Measurements from ENCODE around the gene GDF3. TPM values are rescaled to one million over a fixed set of nuclear protein-coding genes. Genes with fewer than 3 reads are reported as not detected.

The GDF3 gene
- total RNA-seq, 1 experiment from 2014 or later: not detected

DNA sequence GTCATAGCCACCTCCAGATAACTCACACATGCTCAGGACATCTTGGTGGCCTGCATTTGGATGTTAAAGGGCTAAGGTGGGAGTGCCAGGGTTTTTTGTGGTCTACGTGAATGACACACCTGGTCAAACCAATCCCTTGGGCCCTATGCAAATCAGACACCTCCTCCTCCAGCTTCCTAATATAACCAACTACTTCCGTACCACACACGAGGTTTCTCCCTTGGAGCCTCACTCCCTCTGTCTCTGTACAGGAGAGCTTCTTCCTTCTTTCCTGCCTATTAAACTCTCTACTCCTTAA, 49.4 kb downstream of the GDF3 start:
- Histone ChIP-seq H3K9me3 (ENCODE audit: control insufficient read depth in 1 of 2, insufficient read depth in 1 of 2, low read depth in 1 of 2, low read length in 2 of 2) (no peaks in the 10 kb centered on the region), H3K27ac (ENCODE audit: low read depth, low read length) (no peak overlapping the region), H4K20me1 (ENCODE audit: insufficient read depth) (no peaks in the 10 kb centered on the region), H3K79me2 (ENCODE audit: insufficient read depth, low read length) (no peaks in the 10 kb centered on the region), H3K4me3 (replicated peaks in 1 of 2; ENCODE audit: low read depth in 1 of 2, low read length in 2 of 2) (no peak overlapping the region), H3K9me2 (ENCODE audit: insufficient read depth) (no peaks in the 10 kb centered on the region), H3K4me1 (ENCODE audit: control insufficient read depth in 1 of 2, insufficient read depth in 2 of 2, low read length in 2 of 2) (no peaks in the 10 kb centered on the region), H2AFZ (ENCODE audit: low read depth, low read length, poor library complexity, severe bottlenecking) (no peak overlapping the region), H3K9ac (ENCODE audit: low read length) (no peak overlapping the region), H3K4me2 (ENCODE audit: low read length) (no peak overlapping the region), H3K36me3 (ENCODE audit: control insufficient read depth in 1 of 2, insufficient read depth in 2 of 2, low read length in 2 of 2) (no peaks in the 10 kb centered on the region), H3K27me3 (ENCODE audit: insufficient read depth, low read length) (no peaks in the 10 kb centered on the region)
- TF ChIP-seq CBX3 (IDR thresholded peaks at IDR 0.05; ENCODE audit: low read depth) (no peak), FOSL1 (IDR thresholded peaks at IDR 0.05; ENCODE audit: low read depth) (no peak), JUND (IDR thresholded peaks at IDR 0.05) (no peak), YY1 (IDR thresholded peaks at IDR 0.05; ENCODE audit: extremely low read depth, insufficient replicate concordance, low read depth, low read length) (no peak), RAD21 (IDR thresholded peaks at IDR 0.05; ENCODE audit: low read depth) (no peak), SIN3A (IDR thresholded peaks at IDR 0.05; ENCODE audit: low read depth) (no peak), ZNF274 (IDR thresholded peaks at IDR 0.05; ENCODE audit: low read depth, low read length) (no peak), EZH2phosphoT487 (IDR thresholded peaks at IDR 0.05; ENCODE audit: borderline replicate concordance) (no peak), EZH2 (IDR thresholded peaks at IDR 0.05) (no peak), SP1 (IDR thresholded peaks at IDR 0.05; ENCODE audit: low read depth) (no peak)
- TF ChIP-seq, protein P1, sequence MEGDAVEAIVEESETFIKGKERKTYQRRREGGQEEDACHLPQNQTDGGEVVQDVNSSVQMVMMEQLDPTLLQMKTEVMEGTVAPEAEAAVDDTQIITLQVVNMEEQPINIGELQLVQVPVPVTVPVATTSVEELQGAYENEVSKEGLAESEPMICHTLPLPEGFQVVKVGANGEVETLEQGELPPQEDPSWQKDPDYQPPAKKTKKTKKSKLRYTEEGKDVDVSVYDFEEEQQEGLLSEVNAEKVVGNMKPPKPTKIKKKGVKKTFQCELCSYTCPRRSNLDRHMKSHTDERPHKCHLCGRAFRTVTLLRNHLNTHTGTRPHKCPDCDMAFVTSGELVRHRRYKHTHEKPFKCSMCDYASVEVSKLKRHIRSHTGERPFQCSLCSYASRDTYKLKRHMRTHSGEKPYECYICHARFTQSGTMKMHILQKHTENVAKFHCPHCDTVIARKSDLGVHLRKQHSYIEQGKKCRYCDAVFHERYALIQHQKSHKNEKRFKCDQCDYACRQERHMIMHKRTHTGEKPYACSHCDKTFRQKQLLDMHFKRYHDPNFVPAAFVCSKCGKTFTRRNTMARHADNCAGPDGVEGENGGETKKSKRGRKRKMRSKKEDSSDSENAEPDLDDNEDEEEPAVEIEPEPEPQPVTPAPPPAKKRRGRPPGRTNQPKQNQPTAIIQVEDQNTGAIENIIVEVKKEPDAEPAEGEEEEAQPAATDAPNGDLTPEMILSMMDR (IDR thresholded peaks at IDR 0.05 in 2 of 3, conservative IDR thresholded peaks at IDR 0.05 in 1 of 3; ENCODE audit: borderline replicate concordance in 1 of 3, insufficient read depth in 1 of 3, low read depth in 2 of 3, low read length in 2 of 3): no peak
- TF ChIP-seq, protein P2, sequence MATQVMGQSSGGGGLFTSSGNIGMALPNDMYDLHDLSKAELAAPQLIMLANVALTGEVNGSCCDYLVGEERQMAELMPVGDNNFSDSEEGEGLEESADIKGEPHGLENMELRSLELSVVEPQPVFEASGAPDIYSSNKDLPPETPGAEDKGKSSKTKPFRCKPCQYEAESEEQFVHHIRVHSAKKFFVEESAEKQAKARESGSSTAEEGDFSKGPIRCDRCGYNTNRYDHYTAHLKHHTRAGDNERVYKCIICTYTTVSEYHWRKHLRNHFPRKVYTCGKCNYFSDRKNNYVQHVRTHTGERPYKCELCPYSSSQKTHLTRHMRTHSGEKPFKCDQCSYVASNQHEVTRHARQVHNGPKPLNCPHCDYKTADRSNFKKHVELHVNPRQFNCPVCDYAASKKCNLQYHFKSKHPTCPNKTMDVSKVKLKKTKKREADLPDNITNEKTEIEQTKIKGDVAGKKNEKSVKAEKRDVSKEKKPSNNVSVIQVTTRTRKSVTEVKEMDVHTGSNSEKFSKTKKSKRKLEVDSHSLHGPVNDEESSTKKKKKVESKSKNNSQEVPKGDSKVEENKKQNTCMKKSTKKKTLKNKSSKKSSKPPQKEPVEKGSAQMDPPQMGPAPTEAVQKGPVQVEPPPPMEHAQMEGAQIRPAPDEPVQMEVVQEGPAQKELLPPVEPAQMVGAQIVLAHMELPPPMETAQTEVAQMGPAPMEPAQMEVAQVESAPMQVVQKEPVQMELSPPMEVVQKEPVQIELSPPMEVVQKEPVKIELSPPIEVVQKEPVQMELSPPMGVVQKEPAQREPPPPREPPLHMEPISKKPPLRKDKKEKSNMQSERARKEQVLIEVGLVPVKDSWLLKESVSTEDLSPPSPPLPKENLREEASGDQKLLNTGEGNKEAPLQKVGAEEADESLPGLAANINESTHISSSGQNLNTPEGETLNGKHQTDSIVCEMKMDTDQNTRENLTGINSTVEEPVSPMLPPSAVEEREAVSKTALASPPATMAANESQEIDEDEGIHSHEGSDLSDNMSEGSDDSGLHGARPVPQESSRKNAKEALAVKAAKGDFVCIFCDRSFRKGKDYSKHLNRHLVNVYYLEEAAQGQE (IDR thresholded peaks at IDR 0.05; ENCODE audit: low read depth): no peak
- ATAC-seq (no peak), DNase-seq (ENCODE audit: low read depth, low spot score) (no peak)
- ChIA-PET POLR2A (no interaction called here), CTCF (no interaction called here), RAD21 (ENCODE audit: low non-redundant PET in 1 of 2, low total read pairs in 2 of 2, uncharacterized antibody in 2 of 2, unreplicated experiment in 2 of 2) (no interaction called here)
- intact Hi-C loops (cut with micrococcal nuclease): no loop called here
- no TSS peak for BruUV-seq (replicated peaks)
